HG02852 (cell line): ENCODE data around the gene CPE.
"Not testable (repeated sequence)": the region's sequence is repeated elsewhere in the genome, so short reads cannot be mapped to it uniquely, and the experiment has no call there.

Experiments
- ATAC-seq: cut with Tn5 transposase; IDR thresholded peaks from one replicate; pipeline ENCODE4 v1.9.1; 2021; ENCODE audit warnings: mild to moderate bottlenecking, moderate library complexity; ENCODE audit not compliant: unreplicated experiment

CPE gene

GRCh38 chr4:165378745-165379677 lies at the start of gene CPE:
Gene CPE (plus strand): TSS chr4:165379008. CDS start chr4:165379222, 214 bp downstream.
- ATAC-seq: peak; percentile 84

GRCh38 chr4:165330071-165330470 lies 48.7 kb upstream of the CPE start:
- ATAC-seq: no peak

- ATAC-seq: no peak
Observed at GRCh38 chr4:165330666-165331065, 48.1 kb upstream of the CPE start.

GRCh38 chr4:165331359-165331758 lies 47.4 kb upstream of the CPE start:
- ATAC-seq: no peak

- no peak for ATAC-seq
Observed at GRCh38 chr4:165331823-165332222, 47.0 kb upstream of the CPE start.

- no peak for ATAC-seq
Observed at GRCh38 chr4:165332502-165332901, 46.3 kb upstream of the CPE start.

- no peak for ATAC-seq
Observed at GRCh38 chr4:165335163-165335703, 43.6 kb upstream of the CPE start.

GRCh38 chr4:165336743-165337142 lies 42.1 kb upstream of the CPE start:
- no peak for ATAC-seq

- not testable (repeated sequence) for ATAC-seq
Observed at GRCh38 chr4:165342340-165342739, 36.5 kb upstream of the CPE start.

GRCh38 chr4:165343353-165344191 lies 35.2 kb upstream of the CPE start:
- no peak for ATAC-seq

GRCh38 chr4:165345666-165346417 lies 33.0 kb upstream of the CPE start:
- no peak for ATAC-seq

GRCh38 chr4:165347647-165348569 lies 30.9 kb upstream of the CPE start:
- ATAC-seq: no peak

GRCh38 chr4:165351359-165352130 lies 27.3 kb upstream of the CPE start:
- no peak for ATAC-seq

- no peak for ATAC-seq
Observed at GRCh38 chr4:165355900-165356300, 22.9 kb upstream of the CPE start.

- no peak for ATAC-seq
Observed at GRCh38 chr4:165359506-165359905, 19.3 kb upstream of the CPE start.

- ATAC-seq: no peak
Observed at GRCh38 chr4:165360041-165360695, 18.6 kb upstream of the CPE start.

- ATAC-seq: no peak
Observed at GRCh38 chr4:165360985-165361670, 17.7 kb upstream of the CPE start.

GRCh38 chr4:165361810-165362209 lies 17.0 kb upstream of the CPE start:
- no peak for ATAC-seq
